ENCODE results near the gene LLCFC1.

Gene LLCFC1

GRCh38 chr7:142901426-142902259 is 37.6 kb upstream of the LLCFC1 start:
- TF ChIP-seq, protein P1, sequence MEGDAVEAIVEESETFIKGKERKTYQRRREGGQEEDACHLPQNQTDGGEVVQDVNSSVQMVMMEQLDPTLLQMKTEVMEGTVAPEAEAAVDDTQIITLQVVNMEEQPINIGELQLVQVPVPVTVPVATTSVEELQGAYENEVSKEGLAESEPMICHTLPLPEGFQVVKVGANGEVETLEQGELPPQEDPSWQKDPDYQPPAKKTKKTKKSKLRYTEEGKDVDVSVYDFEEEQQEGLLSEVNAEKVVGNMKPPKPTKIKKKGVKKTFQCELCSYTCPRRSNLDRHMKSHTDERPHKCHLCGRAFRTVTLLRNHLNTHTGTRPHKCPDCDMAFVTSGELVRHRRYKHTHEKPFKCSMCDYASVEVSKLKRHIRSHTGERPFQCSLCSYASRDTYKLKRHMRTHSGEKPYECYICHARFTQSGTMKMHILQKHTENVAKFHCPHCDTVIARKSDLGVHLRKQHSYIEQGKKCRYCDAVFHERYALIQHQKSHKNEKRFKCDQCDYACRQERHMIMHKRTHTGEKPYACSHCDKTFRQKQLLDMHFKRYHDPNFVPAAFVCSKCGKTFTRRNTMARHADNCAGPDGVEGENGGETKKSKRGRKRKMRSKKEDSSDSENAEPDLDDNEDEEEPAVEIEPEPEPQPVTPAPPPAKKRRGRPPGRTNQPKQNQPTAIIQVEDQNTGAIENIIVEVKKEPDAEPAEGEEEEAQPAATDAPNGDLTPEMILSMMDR (IDR thresholded peaks at IDR 0.05; ENCODE audit: low read length, missing control alignments): no peak
- no peak for DNase-seq (ENCODE audit: low read depth)
- no peak overlapping the region for H3K4me3 ChIP-seq (replicated peaks; ENCODE audit: low read depth, low read length)

- TF ChIP-seq, protein P1 (IDR thresholded peaks at IDR 0.05; ENCODE audit: low read length, missing control alignments): no peak
- no peak for DNase-seq (ENCODE audit: low read depth)
- H3K4me3 ChIP-seq (replicated peaks; ENCODE audit: low read depth, low read length): no peak overlapping the region
Measured at GRCh38 chr7:142904128-142904527, 35.2 kb upstream of the LLCFC1 start.

- TF ChIP-seq, protein P1 (IDR thresholded peaks at IDR 0.05; ENCODE audit: low read length, missing control alignments): no peak
- no peak for DNase-seq (ENCODE audit: low read depth)
Measured at GRCh38 chr7:142905759-142906158, 33.5 kb upstream of the LLCFC1 start.

DNA sequence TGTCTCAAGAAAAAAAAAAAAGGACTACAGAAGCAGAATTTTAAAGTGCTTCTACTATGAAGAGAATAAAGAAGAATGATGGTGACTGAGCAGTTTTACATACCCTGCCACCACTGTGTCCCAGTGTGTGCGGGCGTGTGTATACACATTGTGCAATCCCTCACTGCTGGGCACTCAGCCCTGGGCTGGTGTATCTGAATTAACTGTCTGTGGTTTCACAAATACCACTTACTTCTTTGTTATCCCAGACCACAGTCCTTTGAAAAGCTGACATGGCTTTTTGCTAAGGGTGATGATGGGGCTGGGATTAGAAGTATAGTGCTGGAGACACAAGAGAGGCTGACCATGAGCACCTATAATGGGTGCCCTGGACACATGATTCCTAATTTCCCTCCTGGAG is 32.6 kb upstream of the LLCFC1 start:
- TF ChIP-seq, protein P1 (IDR thresholded peaks at IDR 0.05; ENCODE audit: low read length, missing control alignments): no peak
- H3K4me3 ChIP-seq (replicated peaks; ENCODE audit: low read depth, low read length): no peak overlapping the region
- DNase-seq (ENCODE audit: low read depth): no peak

More at GRCh38 chr7:142905759-142906158, 33.5 kb upstream of the LLCFC1 start:
- no peak overlapping the region for H3K4me3 ChIP-seq (replicated peaks; ENCODE audit: low read depth, low read length)

DNA sequence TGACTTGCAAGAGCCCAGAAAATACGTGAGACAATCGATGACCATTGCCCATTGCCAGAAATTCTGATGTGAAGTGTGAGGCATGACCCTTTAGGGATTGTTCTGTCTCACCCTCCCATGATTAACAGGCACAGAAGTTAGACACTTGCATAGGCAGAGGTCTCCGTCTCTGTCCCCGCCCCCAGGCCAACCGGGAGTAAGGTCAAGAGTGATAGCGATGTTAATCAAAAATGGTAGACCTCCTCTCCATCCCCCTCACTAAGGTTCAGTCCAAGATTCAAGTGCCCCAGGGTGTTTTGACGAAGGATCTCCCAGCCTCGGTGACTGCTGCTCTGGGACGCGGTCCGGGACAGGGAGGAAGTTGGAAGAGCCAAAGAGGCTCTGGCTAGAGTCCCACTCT is 31.0 kb upstream of the LLCFC1 start:
- DNase-seq (ENCODE audit: low read depth): no peak
- H3K4me3 ChIP-seq (replicated peaks; ENCODE audit: low read depth, low read length): no peak overlapping the region
- TF ChIP-seq, protein P1 (IDR thresholded peaks at IDR 0.05; ENCODE audit: low read length, missing control alignments): no peak

DNA sequence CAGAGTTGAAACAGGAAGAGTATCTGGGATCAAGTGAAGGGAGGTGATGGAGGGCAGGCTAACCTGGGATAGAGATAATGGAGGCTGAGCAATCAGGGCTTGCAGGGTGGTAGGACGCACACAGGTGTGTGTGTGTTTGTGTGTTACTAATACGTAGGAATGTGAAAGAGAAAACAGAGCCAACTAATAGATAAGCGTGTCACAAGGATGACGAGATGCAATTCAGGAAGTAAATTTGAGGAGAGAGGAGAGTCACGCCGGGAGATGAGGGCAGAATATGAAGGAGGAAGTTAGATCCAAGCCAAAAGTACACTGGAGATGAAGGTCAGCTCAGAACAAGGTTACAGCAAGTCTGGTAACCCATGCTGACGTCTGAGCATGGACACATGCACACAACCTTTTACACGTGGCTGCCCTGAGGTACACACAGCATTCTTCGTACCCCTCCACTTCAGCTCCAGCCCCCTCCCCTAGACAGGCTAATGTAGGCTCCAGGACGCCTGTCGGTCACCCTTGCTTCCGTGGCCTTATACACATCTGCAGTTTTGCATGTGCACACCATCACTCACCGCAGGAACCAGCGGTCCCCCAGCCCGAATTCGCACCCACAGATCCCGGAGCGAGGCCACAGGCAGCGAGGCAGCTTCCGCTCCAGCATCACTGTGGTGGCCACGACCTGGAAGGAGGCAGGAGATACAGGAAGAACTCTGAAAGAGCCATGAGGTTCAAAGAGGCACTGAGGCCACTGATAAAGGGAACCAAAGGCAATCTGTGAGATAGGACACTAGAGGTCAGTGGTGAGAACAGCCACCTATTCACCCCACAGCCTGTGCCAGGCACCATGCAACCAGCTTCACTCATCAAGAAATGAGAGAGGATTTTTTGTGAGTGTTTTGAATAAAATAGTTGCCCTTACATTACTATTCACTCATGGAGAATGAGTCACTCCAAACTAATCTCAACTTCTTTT is 30.1 kb upstream of the LLCFC1 start:
- no peak for DNase-seq (ENCODE audit: low read depth)
- H3K4me3 ChIP-seq (replicated peaks; ENCODE audit: low read depth, low read length): no peak overlapping the region
- TF ChIP-seq, protein P1 (IDR thresholded peaks at IDR 0.05; ENCODE audit: low read length, missing control alignments): peak; percentile 13

Measured in fibroblast of pulmonary artery (primary cell).